Activated CD8-positive, alpha-beta memory T cell treated with anti-CD3 and anti-CD28 coated beads, Interleukin-2, amount 50 U/mL, for 48 hours (primary cell): ENCODE measurements around the gene PHLPP1.

Experiments
- DNase-seq: peaks from one replicate; pipeline ENCODE4 v3.0.0-alpha.2; 2020

Gene PHLPP1

GRCh38 chr18:62952807-62953206, 237.5 kb downstream of the PHLPP1 start:
- no peak for DNase-seq

DNA sequence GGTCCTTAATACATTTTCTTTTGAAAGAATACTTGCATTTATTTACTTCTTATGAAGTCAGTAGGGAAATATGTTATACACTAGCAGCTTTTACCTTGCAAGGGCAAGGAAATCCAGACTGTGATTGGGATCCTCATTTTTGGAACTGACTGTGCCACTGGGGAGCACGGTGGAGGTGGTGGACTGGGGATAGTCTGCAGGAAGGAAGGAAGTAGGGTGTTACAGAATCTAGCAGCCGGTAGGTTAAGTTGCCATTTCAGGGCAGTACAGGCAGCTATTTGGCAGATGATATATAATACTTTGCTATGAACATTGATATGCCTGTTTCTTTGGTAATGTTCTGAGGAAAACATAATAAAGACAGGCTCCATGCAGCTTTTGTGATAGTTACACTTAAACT, 238.3 kb downstream of the PHLPP1 start:
- DNase-seq: no peak

DNA sequence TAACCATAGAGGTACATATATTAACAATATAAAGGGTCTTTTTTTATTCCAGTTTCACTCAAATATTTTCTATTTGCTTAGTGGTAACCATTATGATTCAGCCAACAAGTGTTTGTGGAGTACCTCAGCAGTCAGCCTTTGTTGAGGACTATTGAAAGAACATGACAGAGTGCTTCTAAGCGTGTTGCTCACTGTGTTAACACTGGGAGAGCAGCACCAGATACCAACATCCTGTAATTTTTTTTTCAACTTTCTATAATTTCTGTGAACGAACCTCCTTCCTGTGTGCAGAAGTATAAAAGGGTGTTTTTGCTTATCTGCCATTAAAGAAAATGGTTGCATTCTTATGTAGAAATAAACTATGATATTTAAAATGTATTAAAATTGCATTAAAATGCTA, 239.0 kb downstream of the PHLPP1 start:
- no peak for DNase-seq

DNA sequence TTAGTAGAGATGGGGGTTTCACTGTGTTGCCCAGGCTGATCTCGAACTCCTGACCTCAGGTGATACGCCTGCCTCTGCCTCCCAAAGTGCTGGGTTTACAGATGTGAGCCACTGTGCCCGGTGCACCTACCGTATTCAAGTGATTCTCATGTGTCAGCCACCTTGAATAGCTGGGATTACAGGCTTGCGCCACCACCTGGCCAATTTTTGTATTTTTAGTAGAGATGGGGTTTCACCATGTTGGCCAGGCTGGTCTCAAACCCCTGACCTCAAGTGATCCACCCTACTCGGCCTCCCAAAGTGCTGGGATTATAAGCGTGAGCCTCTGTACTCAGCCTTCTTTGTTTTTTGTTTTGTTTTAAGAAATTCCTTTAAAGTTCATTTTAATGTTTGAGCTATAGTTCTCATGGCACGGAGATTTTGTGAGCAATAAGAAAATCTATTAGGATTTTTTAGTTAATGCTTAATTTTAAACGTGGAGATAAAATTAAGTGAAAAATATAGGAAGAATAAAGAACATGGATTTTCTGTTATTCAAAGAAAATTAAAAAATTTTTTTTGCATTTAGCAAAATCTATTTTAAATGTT, 242.6 kb downstream of the PHLPP1 start:
- DNase-seq: peak; percentile 70

DNA sequence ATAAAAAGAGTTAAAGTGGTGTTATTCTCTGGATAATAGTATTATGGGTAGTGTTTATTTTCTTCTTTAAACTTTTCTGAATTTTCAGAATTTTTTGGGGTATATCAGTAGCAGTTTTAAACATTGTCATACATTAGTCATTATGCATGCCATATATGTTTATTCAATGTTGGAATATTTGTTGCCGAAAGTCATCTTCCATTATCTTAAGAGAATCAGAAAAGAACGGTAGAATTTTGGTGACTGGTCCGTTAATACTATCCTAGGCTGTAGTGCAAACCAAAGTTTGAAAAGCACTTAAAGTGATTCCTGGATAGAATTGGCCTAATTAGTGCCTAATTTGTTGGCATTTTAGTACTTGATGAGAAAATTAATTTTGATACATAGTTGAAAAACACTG, 244.1 kb downstream of the PHLPP1 start:
- DNase-seq: no peak

GRCh38 chr18:62963507-62963906, 248.2 kb downstream of the PHLPP1 start:
- DNase-seq: no peak

DNA sequence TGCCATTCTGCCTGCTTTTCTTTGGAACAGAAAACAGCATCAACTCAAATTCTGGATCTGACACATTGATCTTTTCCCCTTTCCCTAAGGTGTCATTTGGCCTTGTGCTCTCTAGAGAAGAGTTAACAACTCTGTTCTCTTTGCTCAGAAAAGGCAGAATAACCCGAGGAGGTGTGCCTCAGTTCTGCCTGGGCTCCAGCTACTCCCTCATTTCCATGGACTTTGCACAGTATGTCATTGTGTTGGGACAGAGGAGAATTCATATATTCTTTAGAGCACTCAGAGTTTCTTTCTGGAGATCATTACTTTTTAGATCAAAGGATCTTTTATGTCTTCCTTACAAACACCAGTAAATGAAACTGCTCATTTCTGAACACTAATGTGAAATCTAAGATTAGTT, 249.1 kb downstream of the PHLPP1 start:
- DNase-seq: no peak

GRCh38 chr18:62967089-62967488, 251.7 kb downstream of the PHLPP1 start:
- no peak for DNase-seq

DNA sequence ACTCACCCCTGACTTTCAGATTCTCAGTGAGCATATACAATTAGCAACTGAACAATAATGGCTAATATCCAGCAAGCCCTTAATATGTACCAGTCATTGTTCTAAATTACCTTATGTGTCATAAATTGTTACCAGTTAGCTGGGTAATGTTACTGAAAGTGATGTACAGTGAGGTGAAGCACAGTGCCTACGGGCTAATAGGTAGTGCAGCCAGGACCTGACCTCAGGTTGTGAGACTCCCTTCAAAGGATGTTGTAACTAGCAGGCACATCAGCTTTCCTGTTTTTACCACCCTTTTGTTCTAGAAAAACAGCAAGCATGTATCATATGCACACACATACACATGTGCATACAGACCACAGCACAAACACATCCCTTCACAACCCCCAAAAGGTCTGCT, 258.3 kb downstream of the PHLPP1 start:
- no peak for DNase-seq

GRCh38 chr18:62974388-62974787, 259.0 kb downstream of the PHLPP1 start:
- DNase-seq: no peak

- no peak for DNase-seq
Measured at GRCh38 chr18:62974928-62975675, 259.8 kb downstream of the PHLPP1 start.

GRCh38 chr18:62975785-62976184, 260.4 kb downstream of the PHLPP1 start:
- no peak for DNase-seq

DNA sequence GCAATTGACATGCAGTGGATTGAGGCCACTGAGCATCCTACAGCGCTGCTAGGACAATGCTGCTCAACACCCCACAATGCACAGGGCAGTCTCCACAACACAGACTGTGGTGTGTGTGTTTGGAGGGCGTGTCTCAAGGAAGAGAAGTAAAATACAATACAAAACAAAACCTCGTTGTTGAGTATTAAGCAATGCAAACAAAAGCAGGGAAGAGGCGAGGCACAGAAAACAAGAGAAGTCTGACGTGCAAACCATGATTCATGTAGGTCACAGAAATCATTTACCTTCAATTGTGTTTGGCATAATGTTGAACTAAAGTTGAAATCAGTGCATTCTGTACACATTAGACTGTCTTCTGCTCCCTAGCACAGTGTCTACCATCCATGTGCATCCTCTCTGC, 260.9 kb downstream of the PHLPP1 start:
- DNase-seq: no peak

GRCh38 chr18:62977512-62977911, 262.2 kb downstream of the PHLPP1 start:
- DNase-seq: no peak

DNA sequence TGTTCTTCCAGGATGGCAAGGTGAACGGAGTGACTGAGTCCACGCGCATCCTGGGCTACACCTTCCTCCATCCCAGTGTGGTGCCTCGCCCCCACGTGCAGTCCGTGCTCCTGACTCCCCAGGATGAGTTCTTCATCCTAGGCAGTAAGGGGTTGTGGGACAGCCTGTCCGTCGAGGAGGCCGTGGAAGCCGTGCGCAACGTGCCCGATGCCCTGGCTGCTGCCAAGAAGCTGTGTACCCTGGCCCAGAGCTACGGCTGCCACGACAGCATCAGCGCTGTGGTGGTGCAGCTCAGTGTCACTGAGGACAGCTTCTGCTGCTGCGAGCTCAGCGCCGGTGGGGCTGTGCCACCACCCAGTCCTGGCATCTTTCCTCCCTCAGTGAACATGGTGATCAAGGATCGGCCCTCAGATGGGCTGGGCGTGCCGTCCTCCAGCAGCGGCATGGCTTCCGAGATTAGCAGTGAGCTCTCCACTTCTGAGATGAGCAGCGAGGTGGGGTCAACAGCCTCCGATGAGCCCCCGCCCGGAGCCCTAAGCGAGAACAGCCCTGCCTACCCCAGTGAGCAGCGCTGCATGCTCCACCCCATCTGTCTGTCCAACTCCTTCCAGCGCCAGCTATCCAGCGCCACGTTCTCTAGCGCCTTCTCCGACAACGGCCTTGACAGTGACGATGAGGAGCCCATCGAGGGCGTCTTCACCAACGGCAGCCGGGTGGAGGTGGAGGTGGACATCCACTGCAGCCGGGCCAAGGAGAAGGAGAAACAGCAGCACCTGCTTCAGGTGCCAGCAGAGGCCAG, 263.1 kb downstream of the PHLPP1 start:
- DNase-seq: no peak

DNA sequence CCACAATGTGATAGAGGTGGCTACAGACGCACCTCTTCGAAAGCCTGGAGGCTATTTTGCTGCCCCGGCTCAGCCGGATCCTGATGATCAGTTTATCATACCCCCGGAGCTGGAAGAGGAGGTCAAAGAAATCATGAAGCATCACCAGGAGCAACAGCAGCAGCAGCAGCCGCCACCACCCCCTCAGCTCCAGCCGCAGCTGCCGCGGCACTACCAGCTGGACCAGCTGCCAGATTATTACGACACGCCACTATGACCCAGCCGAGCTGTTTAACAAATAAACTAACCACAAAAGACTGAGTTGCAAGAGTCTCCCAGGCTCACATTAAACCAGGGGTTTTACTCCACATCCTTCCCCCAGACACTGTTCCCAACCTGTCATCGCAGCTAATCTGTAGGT, 263.8 kb downstream of the PHLPP1 start:
- DNase-seq: no peak

DNA sequence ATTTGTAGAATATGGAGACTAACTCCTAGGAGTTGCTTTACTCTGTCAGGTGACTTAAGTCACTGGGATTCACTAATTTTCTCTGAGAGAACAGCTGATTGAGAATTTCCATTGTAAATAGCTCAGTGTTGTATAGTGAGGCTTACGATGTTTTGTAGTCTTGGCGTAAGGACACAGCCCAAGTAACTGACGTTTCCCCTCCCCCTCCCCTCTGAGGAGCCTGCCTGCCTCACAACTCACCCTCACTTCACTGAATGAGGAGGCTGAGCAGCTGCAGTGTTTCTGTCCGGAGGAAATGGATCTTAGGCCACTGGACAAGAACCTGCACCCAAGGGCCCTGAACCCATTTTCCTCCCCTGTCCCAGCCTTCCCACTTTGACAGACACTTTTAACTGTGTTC, 264.6 kb downstream of the PHLPP1 start:
- DNase-seq: no peak

DNA sequence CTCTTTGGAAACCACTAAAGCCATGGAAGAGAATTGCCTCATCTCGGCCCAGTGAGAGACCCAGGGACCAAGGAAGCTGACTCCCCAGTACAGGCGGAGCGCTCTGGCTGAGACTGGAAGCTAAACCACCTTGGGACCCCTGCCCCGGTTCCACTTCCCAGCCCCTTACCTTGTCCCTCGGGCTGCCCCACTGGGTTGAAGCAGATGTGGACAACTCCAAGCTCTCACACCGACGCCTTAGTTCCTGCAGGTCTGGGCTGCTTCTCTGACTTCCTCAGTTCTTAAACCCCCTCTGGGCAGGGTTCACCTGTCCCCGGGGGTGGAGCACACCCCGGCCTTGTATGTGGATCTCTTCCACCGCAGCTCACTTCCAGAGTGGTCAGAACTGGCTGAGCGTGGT, 266.2 kb downstream of the PHLPP1 start:
- DNase-seq: no peak

- peak; percentile 70 for DNase-seq
Measured at GRCh38 chr18:62982600-62983251, 267.4 kb downstream of the PHLPP1 start.

GRCh38 chr18:62984656-62985315, 269.4 kb downstream of the PHLPP1 start:
- no peak for DNase-seq

DNA sequence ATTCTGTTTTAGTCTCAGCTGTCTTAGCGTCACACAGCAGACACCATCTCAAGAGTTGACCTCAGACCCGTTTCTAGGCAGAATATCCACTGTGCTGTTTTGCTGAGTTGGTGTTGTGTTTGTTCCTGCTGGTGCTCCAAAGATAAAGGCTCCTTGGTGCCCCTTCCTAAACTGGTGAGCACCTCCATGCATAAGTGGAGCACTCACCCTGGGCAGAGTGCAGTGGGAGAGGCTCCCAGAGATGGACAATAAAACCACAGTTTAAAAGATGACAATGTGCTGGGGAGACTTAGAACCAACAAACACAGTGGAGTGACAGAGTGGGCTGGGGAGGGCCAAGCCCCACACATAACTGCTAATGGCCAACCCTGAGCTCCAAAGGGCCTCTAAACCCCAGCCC, 271.1 kb downstream of the PHLPP1 start:
- DNase-seq: no peak

GRCh38 chr18:62987055-62987830, 271.9 kb downstream of the PHLPP1 start:
- DNase-seq: no peak
